ENCODE measurements around the gene STX19. TPM values are rescaled to one million over a fixed set of nuclear protein-coding genes. Genes with fewer than 3 reads are reported as not detected.

STX19 gene
- total and polyA plus RNA-seq, 2 of the 13 experiments (the other 11 are each of a cell fraction or from before 2014, with no cell fraction given) = not detected

GRCh38 chr3:93973131-93974126 lies 55.0 kb downstream of the STX19 start, which contains the start of gene PROS1 (continued):
- TF ChIP-seq HNF1B (CRISPR knock-in tag; IDR thresholded peaks at IDR 0.05) = no peak; the same call in 1 of the 2 replicates
- TF ChIP-seq PHF21A (CRISPR knock-in tag; IDR thresholded peaks at IDR 0.05) = peak; percentile 61
- TF ChIP-seq MXD3 (CRISPR knock-in tag; IDR thresholded peaks at IDR 0.05) = no peak; the same call in 1 of the 2 replicates
- peak; percentile 53; the same call in 1 of the 2 replicates for TF ChIP-seq KLF12 (CRISPR knock-in tag; IDR thresholded peaks at IDR 0.05; ENCODE audit: borderline replicate concordance)
- TF ChIP-seq ELF1 (CRISPR knock-in tag; IDR thresholded peaks at IDR 0.05) = no peak
- peak; percentile 64; the same call in 1 of the 2 replicates for TF ChIP-seq HDAC2 (CRISPR knock-in tag; IDR thresholded peaks at IDR 0.05)
- TF ChIP-seq ZNF12 (CRISPR knock-in tag; IDR thresholded peaks at IDR 0.05) = 0 out of 2 replicates have a peak, but pooled peaks have one; percentile 11
- TF ChIP-seq ZNF639 (CRISPR knock-in tag; conservative IDR thresholded peaks at IDR 0.05) = no peak
- TF ChIP-seq, protein P1, sequence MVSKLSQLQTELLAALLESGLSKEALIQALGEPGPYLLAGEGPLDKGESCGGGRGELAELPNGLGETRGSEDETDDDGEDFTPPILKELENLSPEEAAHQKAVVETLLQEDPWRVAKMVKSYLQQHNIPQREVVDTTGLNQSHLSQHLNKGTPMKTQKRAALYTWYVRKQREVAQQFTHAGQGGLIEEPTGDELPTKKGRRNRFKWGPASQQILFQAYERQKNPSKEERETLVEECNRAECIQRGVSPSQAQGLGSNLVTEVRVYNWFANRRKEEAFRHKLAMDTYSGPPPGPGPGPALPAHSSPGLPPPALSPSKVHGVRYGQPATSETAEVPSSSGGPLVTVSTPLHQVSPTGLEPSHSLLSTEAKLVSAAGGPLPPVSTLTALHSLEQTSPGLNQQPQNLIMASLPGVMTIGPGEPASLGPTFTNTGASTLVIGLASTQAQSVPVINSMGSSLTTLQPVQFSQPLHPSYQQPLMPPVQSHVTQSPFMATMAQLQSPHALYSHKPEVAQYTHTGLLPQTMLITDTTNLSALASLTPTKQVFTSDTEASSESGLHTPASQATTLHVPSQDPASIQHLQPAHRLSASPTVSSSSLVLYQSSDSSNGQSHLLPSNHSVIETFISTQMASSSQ (IDR thresholded peaks at IDR 0.05; ENCODE audit: low read depth) = no peak
- TF ChIP-seq, protein P1 (CRISPR knock-in tag; IDR thresholded peaks at IDR 0.05; ENCODE audit: borderline replicate concordance) = no peak
- TF ChIP-seq, protein P2, sequence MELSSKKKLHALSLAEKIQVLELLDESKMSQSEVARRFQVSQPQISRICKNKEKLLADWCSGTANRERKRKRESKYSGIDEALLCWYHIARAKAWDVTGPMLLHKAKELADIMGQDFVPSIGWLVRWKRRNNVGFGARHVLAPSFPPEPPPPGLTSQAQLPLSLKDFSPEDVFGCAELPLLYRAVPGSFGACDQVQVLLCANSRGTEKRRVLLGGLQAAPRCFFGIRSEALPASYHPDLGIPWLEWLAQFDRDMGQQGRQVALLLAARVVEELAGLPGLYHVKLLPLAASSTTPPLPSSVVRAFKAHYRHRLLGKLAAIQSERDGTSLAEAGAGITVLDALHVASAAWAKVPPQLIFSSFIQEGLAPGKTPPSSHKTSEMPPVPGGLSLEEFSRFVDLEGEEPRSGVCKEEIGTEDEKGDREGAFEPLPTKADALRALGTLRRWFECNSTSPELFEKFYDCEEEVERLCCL (CRISPR knock-in tag; IDR thresholded peaks at IDR 0.05; ENCODE audit: borderline replicate concordance) = peak; percentile 63; the same call in 1 of the 2 replicates
- TF ChIP-seq NCOA2 (CRISPR knock-in tag; IDR thresholded peaks at IDR 0.05) = peak; percentile 30; the same call in 1 of the 2 replicates
- TF ChIP-seq, protein P3, sequence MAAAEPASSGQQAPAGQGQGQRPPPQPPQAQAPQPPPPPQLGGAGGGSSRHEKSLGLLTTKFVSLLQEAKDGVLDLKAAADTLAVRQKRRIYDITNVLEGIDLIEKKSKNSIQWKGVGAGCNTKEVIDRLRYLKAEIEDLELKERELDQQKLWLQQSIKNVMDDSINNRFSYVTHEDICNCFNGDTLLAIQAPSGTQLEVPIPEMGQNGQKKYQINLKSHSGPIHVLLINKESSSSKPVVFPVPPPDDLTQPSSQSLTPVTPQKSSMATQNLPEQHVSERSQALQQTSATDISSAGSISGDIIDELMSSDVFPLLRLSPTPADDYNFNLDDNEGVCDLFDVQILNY (CRISPR knock-in tag; conservative IDR thresholded peaks at IDR 0.05) = no peak
- TF ChIP-seq CBFB (CRISPR knock-in tag; IDR thresholded peaks at IDR 0.05) = no peak; the same call in 1 of the 2 replicates
- no peak for TF ChIP-seq PPARG (CRISPR knock-in tag; conservative IDR thresholded peaks at IDR 0.05)
- no peak for TF ChIP-seq ZNF550 (CRISPR knock-in tag; IDR thresholded peaks at IDR 0.05; ENCODE audit: borderline replicate concordance)
- TF ChIP-seq PRMT3 (CRISPR knock-in tag; IDR thresholded peaks at IDR 0.05; ENCODE audit: borderline replicate concordance, low read depth) = peak; percentile 68; the same call in 1 of the 2 replicates
- TF ChIP-seq RARA (CRISPR knock-in tag; IDR thresholded peaks at IDR 0.05) = 0 out of 2 replicates have a peak, but pooled peaks have one; percentile 18
